HEK293T (cell line): Measurements from ENCODE around the gene SVIL.
"Not testable (repeated sequence)": the region's sequence is repeated elsewhere in the genome, so short reads cannot be mapped to it uniquely, and the experiment has no call there.

Experiments used
- CTCF ChIA-PET: fragments of 350-600 bp; formaldehyde crosslinking; extraction: SDS; loops from one replicate; lab custom pipeline; 2021; ENCODE audit warnings: antibody characterized with exemption, inconsistent platforms; lab: Yijun Ruan, JAX
- POLR2A ChIA-PET: fragments of 350-600 bp; formaldehyde crosslinking; extraction: SDS; loops from one replicate; lab custom pipeline; 2020; ENCODE audit warnings: antibody characterized with exemption, inconsistent platforms; lab: Yijun Ruan, JAX
- DNase-seq: peaks from one replicate; pipeline ENCODE4 v3.0.0; 2012; ENCODE audit warnings: mixed read lengths; ENCODE audit errors: extremely low spot score
- ARNT ChIP-seq: fragments of 450-650 bp; IDR thresholded peaks from 2 replicates; pipeline ENCODE4 v1.6.1; 2017; ENCODE audit warnings: mild to moderate bottlenecking
- BHLHE40 ChIP-seq: fragments of 450-650 bp; IDR thresholded peaks from 2 replicates; pipeline ENCODE4 v1.6.1; 2016; ENCODE audit warnings: mild to moderate bottlenecking, moderate library complexity, borderline replicate concordance
- CTBP1 ChIP-seq: fragments of 450-650 bp; IDR thresholded peaks from 2 replicates; pipeline ENCODE4 v1.6.1; 2016; ENCODE audit warnings: borderline replicate concordance
- ELF4 ChIP-seq: fragments of 450-650 bp; IDR thresholded peaks from 2 replicates; pipeline ENCODE4 v1.6.1; 2017; ENCODE audit warnings: antibody characterized with exemption
- FOXA1 ChIP-seq: fragments of 450-650 bp; IDR thresholded peaks from 2 replicates; pipeline ENCODE4 v1.6.1; 2016; ENCODE audit warnings: mild to moderate bottlenecking
- FOXK2 ChIP-seq: fragments of 450-650 bp; IDR thresholded peaks from 2 replicates; pipeline ENCODE4 v1.6.1; 2016; ENCODE audit warnings: mild to moderate bottlenecking
- FOXM1 ChIP-seq: fragments of 450-650 bp; IDR thresholded peaks from 2 replicates; pipeline ENCODE4 v1.6.1; 2017; ENCODE audit warnings: mild to moderate bottlenecking, borderline replicate concordance
- HDGF ChIP-seq: fragments of 450-650 bp; IDR thresholded peaks from 2 replicates; pipeline ENCODE4 v1.6.1; 2017; ENCODE audit warnings: antibody characterized with exemption, borderline replicate concordance
- L3MBTL2 ChIP-seq: fragments of 450-650 bp; conservative IDR thresholded peaks from 2 replicates; pipeline ENCODE4 v1.6.1; 2016; ENCODE audit warnings: mild to moderate bottlenecking
- LEF1 ChIP-seq: fragments of 450-650 bp; IDR thresholded peaks from 2 replicates; pipeline ENCODE4 v1.6.1; 2017; ENCODE audit warnings: mild to moderate bottlenecking, borderline replicate concordance
- NFRKB ChIP-seq: fragments of 450-650 bp; IDR thresholded peaks from 2 replicates; pipeline ENCODE4 v1.6.1; 2016; ENCODE audit warnings: mild to moderate bottlenecking, moderate library complexity
- SP1 ChIP-seq: fragments of 450-650 bp; IDR thresholded peaks from 2 replicates; pipeline ENCODE4 v1.6.1; 2017
- SUZ12 ChIP-seq: fragments of 450-650 bp; IDR thresholded peaks from 2 replicates; pipeline ENCODE4 v1.6.1; 2016; ENCODE audit warnings: mild to moderate bottlenecking
- TARDBP ChIP-seq: fragments of 450-650 bp; IDR thresholded peaks from 2 replicates; pipeline ENCODE4 v1.6.1; 2016
- ZNF384 ChIP-seq: fragments of 450-650 bp; IDR thresholded peaks from 2 replicates; pipeline ENCODE4 v1.6.1; 2016
- TF ChIP-seq, protein P1 (sequence below): fragments of 450-650 bp; IDR thresholded peaks from 2 replicates; pipeline ENCODE4 v1.6.1; 2016

SVIL gene

DNA sequence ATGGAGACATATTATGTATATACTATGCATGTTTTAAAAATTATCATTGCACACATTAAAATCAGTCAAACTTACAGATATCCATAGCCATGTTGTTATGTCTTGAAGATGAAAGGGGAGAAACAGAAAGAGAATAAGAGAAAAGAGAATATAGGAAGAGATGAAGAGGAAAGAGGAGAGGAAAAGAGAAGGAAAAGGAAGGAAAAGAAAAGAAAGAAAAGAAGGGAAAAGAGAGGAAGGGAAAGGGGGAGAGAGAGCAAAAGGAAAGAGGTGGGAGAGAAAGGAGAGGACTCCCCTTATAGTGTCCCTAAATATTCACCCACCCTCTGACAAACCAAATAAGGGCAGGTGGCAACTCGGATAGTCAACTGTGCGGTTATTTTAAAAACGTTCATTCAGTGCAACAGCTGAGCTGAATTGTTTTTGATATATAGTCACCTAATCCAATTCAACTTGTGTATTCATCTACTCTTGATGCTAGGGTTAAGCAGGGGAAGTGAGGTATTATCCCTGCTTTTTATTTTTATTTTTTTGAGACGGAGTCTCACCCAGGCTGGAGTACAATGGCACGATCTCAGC lies 14.6 kb downstream of the SVIL start:
- ChIA-PET POLR2A (no interaction called here), CTCF (interaction anchor here (0.6 to 1.7 kb wide), 2 partner anchors 12 to 331 kb away, joined by 4 read pairs; no protein-coding TSS in a partner anchor)
- no peak for DNase-seq
- no peak for TF ChIP-seq SP1
- TF ChIP-seq ARNT, result no peak
- TF ChIP-seq ELF4, result no peak
- TF ChIP-seq TARDBP, result no peak
- no peak for TF ChIP-seq CTBP1
- TF ChIP-seq BHLHE40, result no peak
- no peak for TF ChIP-seq FOXA1
- no peak for TF ChIP-seq NFRKB
- no peak for TF ChIP-seq SUZ12
- no peak for TF ChIP-seq ZNF384
- no peak for TF ChIP-seq HDGF
- TF ChIP-seq, protein P1, sequence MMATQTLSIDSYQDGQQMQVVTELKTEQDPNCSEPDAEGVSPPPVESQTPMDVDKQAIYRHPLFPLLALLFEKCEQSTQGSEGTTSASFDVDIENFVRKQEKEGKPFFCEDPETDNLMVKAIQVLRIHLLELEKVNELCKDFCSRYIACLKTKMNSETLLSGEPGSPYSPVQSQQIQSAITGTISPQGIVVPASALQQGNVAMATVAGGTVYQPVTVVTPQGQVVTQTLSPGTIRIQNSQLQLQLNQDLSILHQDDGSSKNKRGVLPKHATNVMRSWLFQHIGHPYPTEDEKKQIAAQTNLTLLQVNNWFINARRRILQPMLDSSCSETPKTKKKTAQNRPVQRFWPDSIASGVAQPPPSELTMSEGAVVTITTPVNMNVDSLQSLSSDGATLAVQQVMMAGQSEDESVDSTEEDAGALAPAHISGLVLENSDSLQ, result no peak
- TF ChIP-seq LEF1, result no peak
- no peak for TF ChIP-seq FOXK2
- no peak for TF ChIP-seq FOXM1
- no peak for TF ChIP-seq L3MBTL2

DNA sequence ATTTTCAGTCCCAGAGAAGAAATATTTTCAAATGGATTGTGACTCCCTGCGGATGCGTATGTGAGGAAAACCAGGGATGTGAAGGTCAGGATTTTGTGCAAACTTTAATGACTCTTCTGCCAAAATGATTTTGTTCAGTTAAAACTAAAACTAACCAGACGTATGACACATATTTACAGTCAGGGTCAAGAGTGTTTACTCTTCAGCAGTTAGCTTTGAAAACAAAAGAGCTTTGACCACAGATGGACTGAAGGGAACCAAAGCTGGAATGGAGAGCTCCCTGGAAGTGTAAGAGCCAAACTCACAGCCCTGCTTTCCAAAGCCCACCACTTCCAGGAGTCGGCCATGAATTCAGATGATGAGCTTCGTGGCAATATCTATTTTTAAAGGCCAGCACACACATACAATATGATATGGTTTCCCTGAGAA lies 15.5 kb downstream of the SVIL start:
- TF ChIP-seq CTBP1, result no peak
- no peak for DNase-seq
- ChIA-PET CTCF (interaction anchor here (1.4 to 1.7 kb wide), 3 partner anchors 9 to 384 kb away, joined by 4 to 9 read pairs (median 4); no protein-coding TSS in a partner anchor), POLR2A (no interaction called here)

DNA sequence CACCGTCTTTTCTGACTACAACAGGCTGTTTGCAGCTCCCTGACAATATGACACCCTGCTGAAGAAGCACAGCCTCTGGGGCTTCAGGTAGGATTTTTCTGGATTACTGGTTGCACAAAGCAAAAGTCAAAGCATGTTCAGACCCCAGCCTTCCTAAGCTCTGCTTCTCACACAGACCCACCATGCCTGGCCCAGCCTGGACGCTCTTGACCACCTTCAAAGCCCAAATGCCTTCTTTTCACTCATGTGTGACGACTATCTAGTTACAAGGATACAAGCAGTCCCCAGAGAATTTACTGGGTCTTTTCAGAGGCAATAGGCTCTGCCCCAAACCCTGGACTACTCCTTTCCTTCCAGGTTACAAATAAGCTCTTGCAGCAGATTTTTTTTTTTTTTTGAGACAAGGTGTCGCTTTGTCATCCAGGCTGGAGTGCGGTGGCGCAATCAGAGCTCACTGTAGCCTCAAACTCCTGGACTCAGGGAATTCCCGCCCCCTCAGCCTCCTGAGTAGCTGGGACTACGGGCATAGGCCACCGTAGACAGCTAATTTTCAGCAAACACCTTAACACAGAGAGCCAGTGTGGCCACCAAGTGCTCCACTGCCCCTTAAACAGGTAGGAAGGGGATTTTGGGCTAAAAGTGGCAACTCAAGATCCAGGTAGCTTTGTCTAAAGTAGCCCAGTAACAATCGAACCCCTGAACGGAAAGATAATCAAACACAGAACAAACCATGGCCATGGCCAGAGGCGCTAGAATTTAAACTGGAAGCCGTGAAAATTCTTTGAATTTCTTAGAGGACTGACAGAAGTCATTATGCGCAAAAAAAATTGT lies 16.2 kb downstream of the SVIL start:
- POLR2A ChIA-PET, result interaction anchor here (0.7 to 1.3 kb wide), 3 partner anchors 10 to 24 kb away, joined by 3 to 4 read pairs (median 3); no protein-coding TSS in a partner anchor
- CTCF ChIA-PET, result interaction anchor here (0.5 to 1.7 kb wide), 4 partner anchors 10 to 893 kb away, joined by 4 to 9 read pairs (median 5); no protein-coding TSS in a partner anchor
- DNase-seq, result no peak
- TF ChIP-seq L3MBTL2, result no peak
- TF ChIP-seq ARNT, result no peak
- TF ChIP-seq FOXM1, result no peak
- no peak for TF ChIP-seq FOXA1

DNA sequence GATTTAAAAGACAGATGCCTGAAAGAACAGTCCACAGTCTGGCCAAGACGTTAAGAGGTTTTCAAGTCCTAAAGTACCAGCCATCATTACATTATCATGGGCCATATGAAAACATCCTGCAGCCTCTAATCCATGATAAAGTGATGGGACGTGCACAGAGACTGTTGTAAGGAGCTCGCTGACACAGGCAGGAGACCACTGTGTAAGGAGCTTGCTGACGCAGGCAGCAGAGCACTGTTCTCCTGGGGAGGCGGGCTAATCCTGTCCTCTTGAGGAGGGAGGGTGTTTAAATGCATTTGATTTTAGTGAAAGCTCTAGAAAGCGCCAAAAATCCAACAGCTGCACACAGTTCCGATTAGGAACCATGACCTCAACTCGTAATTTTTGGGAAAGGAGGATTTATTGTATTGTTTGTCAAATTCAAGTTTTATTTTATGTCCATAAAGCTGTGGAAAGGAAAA lies 16.9 kb downstream of the SVIL start:
- no peak for TF ChIP-seq FOXK2
- no peak for TF ChIP-seq TARDBP
- TF ChIP-seq ZNF384, result no peak
- no peak for TF ChIP-seq L3MBTL2
- no peak for TF ChIP-seq SUZ12
- no peak for TF ChIP-seq ELF4
- no peak for TF ChIP-seq SP1
- DNase-seq, result no peak
- CTCF ChIA-PET, result interaction anchor here (1.4 kb wide), 2 partner anchors 10 to 385 kb away, joined by 4 to 9 read pairs; no protein-coding TSS in a partner anchor
- POLR2A ChIA-PET, result interaction anchor here (0.7 to 1.3 kb wide), 3 partner anchors 11 to 25 kb away, joined by 3 to 4 read pairs (median 3); no protein-coding TSS in a partner anchor

DNA sequence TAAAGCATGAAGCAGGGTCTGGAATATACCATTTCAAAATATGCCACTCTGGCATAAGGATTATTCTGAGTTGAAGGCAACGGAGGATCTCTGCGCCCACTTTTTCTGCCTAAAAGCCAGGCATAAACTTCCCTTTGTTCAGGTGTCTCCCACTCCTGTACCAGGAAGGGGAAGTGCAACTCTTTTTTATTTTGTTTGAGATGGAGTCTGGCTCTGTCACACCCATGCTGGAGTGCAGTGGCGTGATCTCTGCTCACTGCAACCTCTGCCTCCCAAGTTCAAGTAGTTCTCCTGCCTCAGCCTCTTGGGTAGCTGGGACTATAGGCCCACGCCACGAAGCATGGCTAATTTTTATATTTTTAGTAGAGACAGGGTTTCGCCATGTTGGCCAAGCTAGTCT lies 18.2 kb downstream of the SVIL start:
- no peak for DNase-seq
- TF ChIP-seq NFRKB, result no peak
- TF ChIP-seq ARNT, result no peak
- TF ChIP-seq CTBP1, result no peak
- no peak for TF ChIP-seq ZNF384
- TF ChIP-seq SUZ12, result no peak
- TF ChIP-seq SP1, result no peak
- TF ChIP-seq ELF4, result no peak
- TF ChIP-seq FOXA1, result no peak
- POLR2A ChIA-PET, result no interaction called here
- CTCF ChIA-PET, result interaction anchor here (1.0 kb wide), 2 partner anchors 9 to 81 kb away, joined by 3 to 4 read pairs; no protein-coding TSS in a partner anchor

DNA sequence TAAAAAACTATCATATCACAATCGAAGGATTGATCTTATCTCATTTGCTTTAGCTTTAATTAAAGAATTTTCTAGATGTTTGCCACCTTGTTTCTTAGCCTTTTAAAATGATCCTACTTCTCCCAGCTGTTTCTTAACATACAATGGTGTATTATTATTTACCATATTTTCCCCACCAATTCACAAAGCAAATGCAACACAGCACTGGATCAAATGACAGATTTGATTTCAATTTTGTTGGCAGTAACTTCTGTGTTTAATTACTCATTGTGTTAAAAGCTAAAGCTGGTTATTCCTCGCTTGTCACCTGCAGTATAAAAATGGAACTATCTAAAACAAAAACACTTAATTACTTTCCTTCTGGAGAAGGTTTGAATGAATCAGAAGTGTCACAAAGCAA lies 19.6 kb downstream of the SVIL start:
- POLR2A ChIA-PET, result no interaction called here
- TF ChIP-seq FOXA1 (no peak), TARDBP (no peak), BHLHE40 (no peak), ZNF384 (no peak), CTBP1 (no peak), SP1 (no peak), SUZ12 (no peak), LEF1 (no peak), FOXM1 (no peak), HDGF (no peak), L3MBTL2 (no peak), ELF4 (no peak), FOXK2 (no peak), NFRKB (no peak), ARNT (no peak)
- TF ChIP-seq, protein P1, result no peak

DNA sequence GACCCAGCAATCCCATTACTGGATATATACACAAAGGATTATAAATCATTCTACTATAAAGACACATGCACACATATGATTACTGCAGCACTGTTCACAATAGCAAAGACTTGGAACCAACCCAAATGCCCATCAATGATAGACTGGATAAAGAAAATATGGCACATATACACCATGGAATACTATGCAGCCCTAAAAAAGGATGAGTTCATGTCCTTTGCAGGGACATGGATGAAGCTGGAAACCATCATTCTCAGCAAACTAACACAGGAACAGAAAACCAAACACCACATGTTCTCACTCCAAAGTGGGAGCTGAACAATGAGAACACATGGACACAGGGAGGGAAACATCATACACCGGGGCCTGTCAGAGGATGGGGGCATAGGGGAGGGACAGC lies 20.5 kb downstream of the SVIL start:
- DNase-seq, POLR2A ChIA-PET: not testable (repeated sequence)
- CTCF ChIA-PET, result interaction anchor here (0.6 to 1.5 kb wide), 2 partner anchors 24 to 96 kb away, joined by 3 read pairs; no protein-coding TSS in a partner anchor

More for the DNA sequence above, 19.6 kb downstream of the SVIL start:
- no peak for DNase-seq
- CTCF ChIA-PET, result interaction anchor here (0.6 kb wide), 1 partner anchor 37 kb away, joined by 5 read pairs; no protein-coding TSS in a partner anchor
